Measurements from ENCODE around the gene NT5C. TPM values are rescaled to one million over a fixed set of nuclear protein-coding genes. Genes with fewer than 3 reads are reported as not detected.

The NT5C gene
- total and polyA plus RNA-seq, 12 donors = 20.6 to 124 (median 65.2) TPM

DNA sequence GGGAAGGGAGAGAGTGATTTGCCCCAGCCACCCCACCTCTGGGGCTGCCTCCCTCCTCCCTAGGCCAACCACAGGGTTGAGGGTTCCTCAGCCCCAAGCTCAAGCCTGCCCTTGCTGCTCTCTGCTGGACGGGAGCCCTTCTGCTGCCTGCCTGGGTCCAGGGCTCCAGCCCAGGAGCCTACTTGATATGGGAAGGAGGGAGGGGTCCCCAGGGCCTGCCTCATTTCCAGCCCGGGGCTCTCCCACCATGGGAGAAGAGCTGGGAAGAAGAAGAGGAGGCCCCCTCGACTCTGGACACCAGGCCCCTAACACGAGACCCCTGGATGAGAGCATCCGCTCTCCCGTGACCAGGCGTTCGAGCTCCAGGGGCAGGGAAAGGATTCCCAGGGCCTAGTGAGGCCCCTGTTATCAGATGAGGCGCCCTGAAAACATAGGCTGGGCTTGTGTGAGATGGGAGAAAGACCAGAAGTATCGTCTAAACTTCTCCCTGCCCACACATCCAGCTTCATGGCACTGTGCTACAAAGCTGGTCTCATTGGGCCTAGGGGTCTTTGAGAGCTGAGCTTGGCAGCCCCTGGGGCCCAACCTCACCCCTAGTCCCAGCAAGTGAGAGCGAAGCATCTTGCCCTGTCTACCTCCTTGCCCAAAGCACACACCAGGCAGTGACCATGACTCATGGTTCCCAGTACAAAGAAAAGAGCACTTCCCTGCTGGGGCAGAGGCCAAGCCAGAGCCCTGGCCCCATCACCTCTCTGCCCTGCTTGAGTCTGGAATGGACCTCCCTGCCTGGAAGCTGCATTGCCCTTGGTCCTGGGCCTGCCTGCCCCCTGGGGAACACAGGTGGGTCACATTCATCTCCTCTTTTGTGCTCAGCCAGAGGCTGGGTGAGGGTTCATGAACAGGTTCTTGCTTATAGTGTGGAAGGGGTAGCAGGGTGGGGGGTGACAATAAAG, 42.8 kb downstream of the NT5C start:
- Histone ChIP-seq H3K9me3 (replicated peaks in 1 of 3) (no peaks in the 10 kb centered on the region), H3K27me3 (no peaks in the 10 kb centered on the region), H3K4me1 (replicated peaks in 1 of 2) (peaks cover 0 to 19% of the 10 kb centered on the region in 2 donors), H3K27ac (peak overlapping the region in 3 of 5 donors; percentile 25 to 77 (median 72)), H3K36me3 (replicated peaks in 1 of 2) (no peaks in the 10 kb centered on the region), H3K4me3 (peak overlapping the region in 1 of 4 donors; percentile 38)
- 80 to 97% (median 89%) methylated on average over 4 to 11 of the region's 11 CpGs for WGBS, 4 donors
- DNase-seq = no peak
- TF ChIP-seq POLR2A (IDR thresholded peaks at IDR 0.05) = no peak
- TF ChIP-seq, protein P1, sequence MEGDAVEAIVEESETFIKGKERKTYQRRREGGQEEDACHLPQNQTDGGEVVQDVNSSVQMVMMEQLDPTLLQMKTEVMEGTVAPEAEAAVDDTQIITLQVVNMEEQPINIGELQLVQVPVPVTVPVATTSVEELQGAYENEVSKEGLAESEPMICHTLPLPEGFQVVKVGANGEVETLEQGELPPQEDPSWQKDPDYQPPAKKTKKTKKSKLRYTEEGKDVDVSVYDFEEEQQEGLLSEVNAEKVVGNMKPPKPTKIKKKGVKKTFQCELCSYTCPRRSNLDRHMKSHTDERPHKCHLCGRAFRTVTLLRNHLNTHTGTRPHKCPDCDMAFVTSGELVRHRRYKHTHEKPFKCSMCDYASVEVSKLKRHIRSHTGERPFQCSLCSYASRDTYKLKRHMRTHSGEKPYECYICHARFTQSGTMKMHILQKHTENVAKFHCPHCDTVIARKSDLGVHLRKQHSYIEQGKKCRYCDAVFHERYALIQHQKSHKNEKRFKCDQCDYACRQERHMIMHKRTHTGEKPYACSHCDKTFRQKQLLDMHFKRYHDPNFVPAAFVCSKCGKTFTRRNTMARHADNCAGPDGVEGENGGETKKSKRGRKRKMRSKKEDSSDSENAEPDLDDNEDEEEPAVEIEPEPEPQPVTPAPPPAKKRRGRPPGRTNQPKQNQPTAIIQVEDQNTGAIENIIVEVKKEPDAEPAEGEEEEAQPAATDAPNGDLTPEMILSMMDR (IDR thresholded peaks at IDR 0.05) = no peak
- intact Hi-C loops (cut with DNase I) = no loop called here

DNA sequence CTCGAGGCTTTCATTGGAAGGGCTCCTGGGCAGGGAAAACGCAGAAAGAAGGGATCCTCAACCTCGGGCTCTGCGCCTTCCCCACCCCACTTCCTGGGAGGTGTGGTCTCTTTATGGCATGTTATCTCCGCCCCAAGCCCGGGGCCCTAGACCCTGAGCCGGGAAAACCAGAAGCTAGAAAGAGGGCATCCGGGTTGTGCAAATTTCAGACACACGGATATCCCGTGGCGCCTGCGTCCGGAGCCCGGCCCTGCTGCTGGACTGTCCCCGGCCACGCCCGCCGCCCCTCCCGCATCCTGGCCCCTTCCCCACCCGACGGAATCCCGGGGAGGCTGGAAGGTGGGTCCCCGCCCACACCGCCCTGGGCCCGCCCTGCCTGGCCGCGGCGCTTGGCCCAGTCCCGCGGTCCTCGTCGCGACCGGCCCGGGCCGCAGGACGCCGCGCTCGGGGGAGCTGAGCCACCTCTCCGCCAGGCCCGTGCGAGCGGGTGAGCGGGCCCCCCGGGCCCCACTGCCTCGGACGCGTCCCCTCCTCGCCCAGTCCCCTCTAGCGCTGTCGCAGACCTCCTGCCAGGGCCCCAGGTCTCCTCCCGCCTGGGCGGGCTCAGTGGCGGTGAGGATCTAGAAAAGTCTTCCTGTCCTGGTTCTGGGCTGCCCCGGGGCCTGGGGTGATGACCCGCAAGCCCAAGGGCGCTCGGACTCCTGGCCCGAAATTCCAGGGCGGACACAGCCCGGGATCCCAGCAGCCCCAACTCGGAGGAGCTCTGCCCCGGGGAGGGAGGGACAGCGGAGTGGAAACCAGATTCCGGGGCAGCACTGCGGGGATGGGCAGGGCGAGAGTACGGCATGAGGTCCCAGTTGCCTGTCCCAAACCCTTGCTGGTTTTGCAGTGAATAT, 43.7 kb downstream of the NT5C start, which contains the start of gene SLC16A5:
Gene SLC16A5 (plus strand): TSS at position 397 of the 896 bp plus-strand sequence. CDS start 5,683 bp downstream, outside the sequence.
- DNase-seq = peak; percentile 70 to 89 (median 75)
- intact Hi-C loops (cut with DNase I) = no loop called here
- Histone ChIP-seq H3K27me3 (no peaks in the 10 kb centered on the region), H3K4me1 (replicated peaks in 1 of 2) (peaks cover 0 to 19% of the 10 kb centered on the region in 2 donors), H3K36me3 (replicated peaks in 1 of 2) (no peaks in the 10 kb centered on the region), H3K27ac (peak within 1 kb of the TSS in 3 of 5 donors; percentile 26 to 77 (median 72)), H3K9me3 (replicated peaks in 1 of 3) (no peaks in the 10 kb centered on the region), H3K4me3 (peak within 1 kb of the TSS in 1 of 4 donors; percentile 38)
- WGBS, 4 donors = 25 to 40% (median 33%) methylated on average over 25 to 69 of the region's 69 CpGs
- TF ChIP-seq POLR2A (IDR thresholded peaks at IDR 0.05) = peak in 1 of 2 donors; percentile 32
- TF ChIP-seq, protein P1 (IDR thresholded peaks at IDR 0.05) = no peak

DNA sequence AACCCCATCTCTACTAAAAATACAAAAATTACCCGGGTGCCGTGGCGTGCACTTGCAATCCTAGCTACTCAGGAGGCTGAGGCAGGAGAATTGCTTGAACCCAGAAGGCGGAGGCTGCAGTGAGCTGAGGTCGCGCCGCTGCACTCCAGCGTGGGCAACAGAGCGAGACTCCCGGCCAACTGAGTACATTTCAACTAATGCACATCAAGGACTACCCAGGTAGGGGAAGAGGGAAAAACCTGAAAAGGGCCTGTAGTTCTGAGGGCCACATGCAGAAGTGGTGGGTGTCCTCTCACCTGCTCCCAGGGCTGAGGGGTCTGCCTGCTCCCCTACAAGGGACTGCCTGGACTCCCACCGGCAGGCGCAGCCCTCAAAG, 44.4 kb downstream of the NT5C start:
- Histone ChIP-seq H3K27ac (peak overlapping the region in 3 of 5 donors; percentile 26 to 77 (median 72)), H3K27me3 (no peaks in the 10 kb centered on the region), H3K4me1 (replicated peaks in 1 of 2) (peaks cover 0 to 19% of the 10 kb centered on the region in 2 donors), H3K4me3 (peak overlapping the region in 1 of 4 donors; percentile 38), H3K36me3 (replicated peaks in 1 of 2) (no peaks in the 10 kb centered on the region), H3K9me3 (replicated peaks in 1 of 3) (no peaks in the 10 kb centered on the region)
- WGBS, 4 donors = 75 to 81% (median 79%) methylated on average over 12 of the region's 12 CpGs
- TF ChIP-seq, protein P1 (IDR thresholded peaks at IDR 0.05) = no peak
- TF ChIP-seq POLR2A (IDR thresholded peaks at IDR 0.05) = no peak
- intact Hi-C loops (cut with DNase I) = no loop called here
- no peak for DNase-seq

Measured in adrenal gland (tissue), 12 donors.